ENCODE data around the gene RBM8A.

Gene RBM8A

DNA sequence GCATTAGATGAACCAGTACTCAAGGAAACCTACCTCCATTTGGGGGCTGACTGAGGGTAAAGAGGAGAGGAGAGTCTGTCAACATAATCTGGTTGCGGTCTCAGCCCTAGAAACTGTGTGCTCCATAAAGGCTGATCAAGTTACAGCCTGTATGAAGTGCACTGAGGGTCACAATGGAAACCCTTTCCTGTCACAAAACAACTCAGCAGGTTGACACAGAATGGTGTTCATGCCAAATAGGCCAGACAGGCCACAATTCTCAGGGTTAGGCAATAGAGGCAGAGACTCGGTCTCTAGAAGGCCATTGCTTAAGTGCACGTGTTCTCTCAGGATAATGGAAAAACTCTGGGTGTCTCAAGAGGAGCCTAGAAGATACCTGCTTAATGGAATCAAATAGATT, 37.6 kb downstream of the RBM8A start:
- Mint-ChIP-seq H3K36me3 (ENCODE audit: low read depth) (no peaks in the 10 kb centered on the region), H3K9me3 (no peaks in the 10 kb centered on the region), H3K27ac (no peak overlapping the region), H3K27me3 (peaks cover 12% of the 10 kb centered on the region), H3K4me1 (ENCODE audit: low read depth) (peaks cover 9% of the 10 kb centered on the region), H3K4me3 (no peak overlapping the region)
- intact Hi-C loops (cut with micrococcal nuclease): no loop called here

DNA sequence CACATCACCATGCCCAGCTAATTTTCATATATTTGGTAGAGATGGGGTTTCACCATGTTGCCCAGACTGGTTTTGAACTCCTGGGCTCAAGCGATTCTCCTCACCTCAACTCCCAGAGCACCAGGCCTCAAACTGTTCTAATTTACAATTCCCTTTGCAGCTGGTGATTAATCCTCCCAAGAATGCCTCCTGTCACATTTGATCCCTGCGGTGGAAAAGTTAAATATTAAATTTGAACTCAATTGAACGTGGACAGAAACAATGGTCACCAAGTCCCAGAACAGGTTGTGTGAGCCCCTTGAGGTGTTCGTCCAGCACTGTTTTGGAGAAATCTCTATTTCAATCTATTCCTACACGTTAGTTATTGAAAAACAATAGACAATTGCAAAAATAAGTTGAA, 39.7 kb downstream of the RBM8A start:
- intact Hi-C loops (cut with micrococcal nuclease): no loop called here
- Mint-ChIP-seq H3K36me3 (ENCODE audit: low read depth) (no peaks in the 10 kb centered on the region), H3K9me3 (no peaks in the 10 kb centered on the region), H3K27ac (no peak overlapping the region), H3K4me3 (no peak overlapping the region), H3K4me1 (ENCODE audit: low read depth) (peaks cover 9% of the 10 kb centered on the region), H3K27me3 (peaks cover 21% of the 10 kb centered on the region)

- Mint-ChIP-seq H3K4me1 (ENCODE audit: low read depth) (peaks cover 9% of the 10 kb centered on the region), H3K9me3 (no peaks in the 10 kb centered on the region), H3K36me3 (ENCODE audit: low read depth) (no peaks in the 10 kb centered on the region), H3K4me3 (no peak overlapping the region), H3K27ac (no peak overlapping the region), H3K27me3 (peaks cover 21% of the 10 kb centered on the region)
- intact Hi-C loops (cut with micrococcal nuclease): no loop called here
Measured at GRCh38 chr1:145886816-145887215, 40.5 kb downstream of the RBM8A start.

DNA sequence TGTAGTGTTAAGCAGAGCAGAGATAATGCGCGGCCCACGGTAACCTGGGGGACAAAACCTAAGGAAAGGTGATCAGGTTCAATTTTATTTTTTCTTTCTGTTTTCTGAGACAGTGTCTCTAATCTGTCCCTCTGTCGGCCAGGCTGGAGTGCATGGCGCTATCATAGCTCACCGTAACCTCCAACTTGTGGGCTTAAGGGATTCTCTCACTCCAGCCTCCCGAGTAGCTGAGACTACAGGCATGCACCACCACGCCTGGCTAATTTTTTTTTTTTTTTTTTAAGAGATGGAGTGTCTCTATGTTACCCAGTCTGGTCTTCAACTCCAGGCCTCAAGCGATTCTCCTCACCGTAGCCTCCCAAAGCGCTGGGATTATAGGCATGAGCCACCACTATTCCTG, 40.9 kb downstream of the RBM8A start:
- H3K4me3 Mint-ChIP-seq: peak overlapping the region; percentile 83
- peaks cover 9% of the 10 kb centered on the region for H3K4me1 Mint-ChIP-seq (ENCODE audit: low read depth)
- H3K36me3 Mint-ChIP-seq (ENCODE audit: low read depth): no peaks in the 10 kb centered on the region
- intact Hi-C loops (cut with micrococcal nuclease): no loop called here
- no peak overlapping the region for H3K27ac Mint-ChIP-seq
- H3K9me3 Mint-ChIP-seq: no peaks in the 10 kb centered on the region
- H3K27me3 Mint-ChIP-seq: peaks cover 21% of the 10 kb centered on the region

GRCh38 chr1:145885738-145886287, 41.5 kb downstream of the RBM8A start, which contains the start of gene ANKRD35:
Gene ANKRD35, minus strand, starts transcription at chr1:145885866. Its CDS starts 108 bp downstream, at chr1:145885758.
- Mint-ChIP-seq H3K27me3 (peaks cover 21% of the 10 kb centered on the region), H3K4me1 (ENCODE audit: low read depth) (peaks cover 9% of the 10 kb centered on the region), H3K27ac (no peak within 1 kb of the TSS), H3K36me3 (ENCODE audit: low read depth) (no peaks in the 10 kb centered on the region), H3K4me3 (peak within 1 kb of the TSS; percentile 83), H3K9me3 (no peaks in the 10 kb centered on the region)
- intact Hi-C loops (cut with micrococcal nuclease): no loop called here

GRCh38 chr1:145884675-145885074, 42.6 kb downstream of the RBM8A start:
- Mint-ChIP-seq H3K36me3 (ENCODE audit: low read depth) (no peaks in the 10 kb centered on the region), H3K4me1 (ENCODE audit: low read depth) (peaks cover 14% of the 10 kb centered on the region), H3K27me3 (peaks cover 21% of the 10 kb centered on the region), H3K4me3 (no peak overlapping the region), H3K27ac (no peak overlapping the region), H3K9me3 (no peaks in the 10 kb centered on the region)
- intact Hi-C loops (cut with micrococcal nuclease): no loop called here

- Mint-ChIP-seq H3K4me1 (ENCODE audit: low read depth) (peaks cover 7% of the 10 kb centered on the region), H3K4me3 (no peak overlapping the region), H3K27ac (no peak overlapping the region), H3K27me3 (peaks cover 19% of the 10 kb centered on the region), H3K9me3 (no peaks in the 10 kb centered on the region), H3K36me3 (ENCODE audit: low read depth) (no peaks in the 10 kb centered on the region)
- intact Hi-C loops (cut with micrococcal nuclease): no loop called here
Measured at GRCh38 chr1:145879775-145880174, 47.5 kb downstream of the RBM8A start.

- no peaks in the 10 kb centered on the region for H3K9me3 Mint-ChIP-seq
- intact Hi-C loops (cut with micrococcal nuclease): no loop called here
- H3K36me3 Mint-ChIP-seq (ENCODE audit: low read depth): no peaks in the 10 kb centered on the region
- H3K4me1 Mint-ChIP-seq (ENCODE audit: low read depth): peaks cover 6% of the 10 kb centered on the region
- H3K27me3 Mint-ChIP-seq: peaks cover 17% of the 10 kb centered on the region
- H3K27ac Mint-ChIP-seq: no peak overlapping the region
- no peak overlapping the region for H3K4me3 Mint-ChIP-seq
Measured at GRCh38 chr1:145878724-145879123, 48.6 kb downstream of the RBM8A start.

DNA sequence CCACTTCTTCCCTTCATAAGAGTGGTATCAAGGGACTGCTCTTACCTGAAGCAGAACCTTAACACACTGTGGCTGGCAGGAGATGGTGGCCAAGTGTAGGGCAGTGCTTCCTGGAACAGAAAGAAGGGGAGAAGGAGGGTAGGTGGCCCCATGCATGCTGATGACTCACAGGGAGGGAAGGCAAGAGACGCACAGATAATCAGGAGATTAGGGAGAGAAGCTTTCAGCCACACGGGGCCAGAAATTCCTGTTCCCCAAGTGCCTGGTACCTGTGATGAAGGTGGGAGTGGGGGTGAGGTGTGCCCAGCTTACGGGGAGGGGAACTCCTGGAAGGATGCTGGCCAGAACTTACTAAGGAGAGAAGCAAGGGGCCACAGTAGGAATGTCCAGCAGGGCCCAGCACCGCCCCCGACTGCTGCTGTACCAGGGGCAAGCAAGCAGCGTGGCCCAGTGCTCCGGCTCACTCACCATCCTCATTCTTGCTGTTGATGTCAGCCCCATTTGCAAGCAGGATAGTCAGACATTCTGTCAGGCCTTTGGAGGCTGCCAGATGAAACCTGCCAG, 49.3 kb downstream of the RBM8A start:
- Mint-ChIP-seq H3K4me1 (ENCODE audit: low read depth) (peaks cover 8% of the 10 kb centered on the region), H3K36me3 (ENCODE audit: low read depth) (no peaks in the 10 kb centered on the region), H3K4me3 (no peak overlapping the region), H3K27me3 (peaks cover 19% of the 10 kb centered on the region), H3K27ac (no peak overlapping the region), H3K9me3 (no peaks in the 10 kb centered on the region)
- intact Hi-C loops (cut with micrococcal nuclease): no loop called here

- intact Hi-C loops (cut with micrococcal nuclease): no loop called here
- peaks cover 20% of the 10 kb centered on the region for H3K4me1 Mint-ChIP-seq (ENCODE audit: low read depth)
- no peak overlapping the region for H3K27ac Mint-ChIP-seq
- H3K36me3 Mint-ChIP-seq (ENCODE audit: low read depth): no peaks in the 10 kb centered on the region
- peaks cover 31% of the 10 kb centered on the region for H3K27me3 Mint-ChIP-seq
- H3K9me3 Mint-ChIP-seq: no peaks in the 10 kb centered on the region
- no peak overlapping the region for H3K4me3 Mint-ChIP-seq
Measured at GRCh38 chr1:145874646-145875045, 52.6 kb downstream of the RBM8A start.

- intact Hi-C loops (cut with micrococcal nuclease): no loop called here
- H3K27me3 Mint-ChIP-seq: peaks cover 29% of the 10 kb centered on the region
Measured at GRCh38 chr1:145871994-145872924, 55.0 kb downstream of the RBM8A start.

More at GRCh38 chr1:145871994-145872924, 55.0 kb downstream of the RBM8A start:
- no peaks in the 10 kb centered on the region for H3K36me3 Mint-ChIP-seq (ENCODE audit: low read depth)
- no peaks in the 10 kb centered on the region for H3K9me3 Mint-ChIP-seq
- peak overlapping the region; percentile 88 for H3K27ac Mint-ChIP-seq
- H3K4me3 Mint-ChIP-seq: peak overlapping the region; percentile 67
- H3K4me1 Mint-ChIP-seq (ENCODE audit: low read depth): peaks cover 19% of the 10 kb centered on the region

All from dendritic cell treated with granulocyte-macrophage colony-stimulating factor and Interleukin-4, amounts not matched to agents 40 ng/mL and 50 ng/mL, for 4 days (primary cell).